MV-4-11 (cell line): ENCODE data around the gene ZRANB2.

Source experiments
- DNase-seq: peaks from one replicate; lab custom pipeline; 2025; lab: John Stamatoyannopoulos, UW

Gene ZRANB2

DNA sequence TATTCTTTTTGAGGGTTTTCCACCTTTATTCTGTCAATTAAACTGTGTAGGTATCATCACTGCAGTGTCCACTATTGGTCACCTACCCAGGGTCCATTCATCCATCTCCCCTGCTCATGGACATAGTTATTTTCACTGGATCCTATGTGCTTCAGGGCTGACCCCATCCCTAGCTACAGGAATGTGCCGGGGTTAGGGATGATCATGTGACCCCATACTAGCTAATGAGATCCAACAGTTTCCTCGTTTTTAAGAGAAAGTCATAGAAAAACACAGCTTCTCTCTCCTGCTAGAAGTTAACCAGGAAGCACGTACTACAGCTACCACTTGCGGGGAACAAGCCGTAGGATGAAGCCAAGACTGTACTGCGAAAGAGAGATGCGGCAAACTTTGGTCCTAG, 52.8 kb downstream of the ZRANB2 start:
- no peak for DNase-seq

- no peak for DNase-seq
Observed at GRCh38 chr1:71026093-71026492, 54.7 kb downstream of the ZRANB2 start.

DNA sequence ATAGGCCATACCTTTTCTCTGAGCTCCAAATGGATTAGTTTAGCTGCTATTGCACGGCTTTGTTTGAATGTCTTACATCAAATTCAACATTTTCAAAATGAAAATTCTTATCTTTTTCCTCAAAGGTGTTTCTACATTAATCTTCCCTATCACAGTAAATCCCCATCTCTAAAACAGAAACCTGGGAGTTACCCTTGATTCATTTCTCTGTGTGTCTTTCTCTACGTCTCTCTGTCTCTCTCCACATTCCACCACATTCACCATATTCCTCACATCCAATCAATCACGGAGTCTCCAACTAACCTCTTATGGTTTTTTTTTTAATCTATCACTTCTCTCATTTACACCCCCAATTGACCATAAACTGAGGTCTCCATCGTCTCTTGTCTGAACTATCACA, 57.3 kb downstream of the ZRANB2 start:
- DNase-seq: no peak

DNA sequence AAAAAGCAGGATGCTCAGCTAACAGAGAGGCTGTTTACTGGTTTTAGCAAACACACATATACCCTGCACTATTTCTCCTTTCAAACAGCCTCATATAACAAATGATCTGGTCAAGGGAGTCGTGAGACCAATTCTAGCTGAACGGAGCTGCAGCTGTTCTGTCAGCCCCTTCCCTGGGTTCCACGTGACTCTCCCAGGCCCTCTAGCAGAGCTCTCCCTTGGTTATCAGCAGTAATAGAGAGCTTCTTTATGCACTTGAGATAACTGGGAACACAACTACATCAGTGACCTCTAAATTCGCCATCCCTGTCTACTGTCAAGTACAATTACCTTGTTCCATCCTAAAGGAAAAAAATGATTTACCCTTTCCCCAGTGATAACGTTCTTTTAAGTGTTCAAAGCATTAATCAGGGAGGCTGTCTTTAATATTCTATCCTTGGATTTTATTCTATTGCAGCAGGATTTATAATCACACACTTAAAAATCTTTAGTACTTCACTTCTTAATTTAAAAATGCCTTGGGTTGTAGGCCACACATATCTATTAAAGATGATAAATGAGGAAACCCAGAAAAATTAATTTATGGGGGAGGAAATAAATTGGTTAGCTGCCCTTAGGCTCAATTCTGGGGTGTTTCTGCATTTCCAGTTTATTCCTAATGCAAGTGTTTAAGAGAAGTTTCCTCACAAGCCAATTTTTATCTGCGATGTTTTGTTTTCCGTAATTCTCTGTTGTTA, 61.4 kb downstream of the ZRANB2 start:
- no peak for DNase-seq

DNA sequence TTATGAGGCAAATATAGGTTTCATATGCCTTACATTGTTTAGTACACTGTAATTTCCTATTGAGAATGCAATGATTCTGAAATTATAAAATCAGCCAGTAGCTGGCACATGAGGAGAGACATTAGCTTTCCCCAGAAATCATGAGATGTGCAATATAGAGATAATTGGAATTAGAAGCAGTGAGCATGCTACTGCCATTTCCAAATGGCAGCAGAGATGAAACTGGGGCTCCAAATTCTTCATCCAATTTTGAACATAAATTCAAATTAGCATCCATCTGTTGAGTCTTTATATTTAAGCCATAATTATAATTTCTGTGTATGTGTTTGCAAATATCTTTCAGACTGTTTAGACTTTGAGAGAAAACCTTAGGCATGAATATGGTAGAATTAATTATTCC, 62.0 kb downstream of the ZRANB2 start:
- DNase-seq: no peak

- no peak for DNase-seq
Observed at GRCh38 chr1:71015745-71016144, 65.1 kb downstream of the ZRANB2 start.

- DNase-seq: no peak
Observed at GRCh38 chr1:71014178-71014579, 66.7 kb downstream of the ZRANB2 start.
